ENCODE measurements around the gene NAGLU. TPM values are rescaled to one million over a fixed set of nuclear protein-coding genes. Genes with fewer than 3 reads are reported as not detected.

NAGLU gene
- total and polyA plus RNA-seq, 2 of the 13 experiments (the other 11 are each of a cell fraction or from before 2014, with no cell fraction given), result 28.2 to 40.1 TPM

DNA sequence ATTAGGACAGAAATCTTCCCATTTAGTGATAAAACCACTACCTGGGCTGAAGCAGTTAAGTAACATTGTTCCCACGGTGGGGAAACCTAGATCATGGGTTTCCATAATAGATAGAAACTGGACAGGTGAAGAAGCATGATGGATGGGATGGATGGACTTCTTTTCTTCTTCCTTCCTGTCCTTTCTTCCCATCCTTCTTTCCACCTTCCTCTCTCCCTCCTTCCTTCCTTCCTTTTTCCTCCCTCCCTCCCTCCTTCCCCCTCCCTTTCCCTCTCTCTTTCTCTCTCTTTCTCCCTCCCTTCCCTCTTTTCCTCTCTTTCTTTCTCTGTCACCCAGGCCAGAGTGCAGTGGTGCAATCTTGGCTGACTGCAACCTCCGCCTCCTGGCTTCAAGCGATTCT, 38.4 kb downstream of the NAGLU start:
- H3K27me3 ChIP-seq (ENCODE audit: control insufficient read depth in 1 of 2, insufficient read depth in 2 of 2, low read length in 2 of 2), result no peaks in the 10 kb centered on the region; a peak in 1 of 5 replicates
- H3K79me2 ChIP-seq (ENCODE audit: insufficient read depth, low read length), result peaks cover 23% of the 10 kb centered on the region
- ATAC-seq (no peak), DNase-seq (ENCODE audit: low spot score) (no peak), FAIRE-seq (no peak)
- peaks cover 29 to 46% of the 10 kb centered on the region in 2 experiments for H3K36me3 ChIP-seq (replicated peaks in 1 of 2; ENCODE audit: control insufficient read depth in 1 of 2, insufficient read depth in 2 of 2, low read length in 2 of 2)
- no peak overlapping the region for H3K27ac ChIP-seq (ENCODE audit: extremely low read length, insufficient read depth, low read length)
- POLR2A ChIA-PET, result interaction anchor here (8.5 kb wide), 1 partner anchor 9 kb away, joined by 128 read pairs; the partner anchor contains the start of genes COASY and MLX
- TF ChIP-seq, protein P1, sequence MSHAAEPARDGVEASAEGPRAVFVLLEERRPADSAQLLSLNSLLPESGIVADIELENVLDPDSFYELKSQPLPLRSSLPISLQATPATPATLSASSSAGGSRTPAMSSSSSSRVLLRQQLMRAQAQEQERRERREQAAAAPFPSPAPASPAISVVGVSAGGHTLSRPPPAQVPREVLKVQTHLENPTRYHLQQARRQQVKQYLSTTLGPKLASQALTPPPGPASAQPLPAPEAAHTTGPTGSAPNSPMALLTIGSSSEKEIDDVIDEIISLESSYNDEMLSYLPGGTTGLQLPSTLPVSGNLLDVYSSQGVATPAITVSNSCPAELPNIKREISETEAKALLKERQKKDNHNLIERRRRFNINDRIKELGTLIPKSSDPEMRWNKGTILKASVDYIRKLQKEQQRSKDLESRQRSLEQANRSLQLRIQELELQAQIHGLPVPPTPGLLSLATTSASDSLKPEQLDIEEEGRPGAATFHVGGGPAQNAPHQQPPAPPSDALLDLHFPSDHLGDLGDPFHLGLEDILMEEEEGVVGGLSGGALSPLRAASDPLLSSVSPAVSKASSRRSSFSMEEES (CRISPR knock-in tag; IDR thresholded peaks at IDR 0.05), result no peak
- TF ChIP-seq MAFF (IDR thresholded peaks at IDR 0.05; ENCODE audit: low read depth, low read length) (no peak), ZNF841 (CRISPR knock-in tag; IDR thresholded peaks at IDR 0.05; ENCODE audit: borderline replicate concordance) (no peak), PAX8 (CRISPR knock-in tag; IDR thresholded peaks at IDR 0.05; ENCODE audit: borderline replicate concordance) (no peak), RFX3 (CRISPR knock-in tag; IDR thresholded peaks at IDR 0.05) (no peak), ZNF496 (CRISPR knock-in tag; IDR thresholded peaks at IDR 0.05; ENCODE audit: insufficient replicate concordance) (no peak), ZSCAN9 (CRISPR knock-in tag; IDR thresholded peaks at IDR 0.05; ENCODE audit: borderline replicate concordance) (no peak), ZKSCAN8 (CRISPR knock-in tag; IDR thresholded peaks at IDR 0.05; ENCODE audit: borderline replicate concordance) (no peak), EZH2 (conservative IDR thresholded peaks at IDR 0.05; ENCODE audit: low read depth, low read length) (no peak), ZNF615 (CRISPR knock-in tag; IDR thresholded peaks at IDR 0.05; ENCODE audit: borderline replicate concordance) (no peak), MTA3 (CRISPR knock-in tag; IDR thresholded peaks at IDR 0.05) (no peak), NR2C2 (CRISPR knock-in tag; IDR thresholded peaks at IDR 0.05; ENCODE audit: borderline replicate concordance) (no peak), NFKB2 (CRISPR knock-in tag; IDR thresholded peaks at IDR 0.05; ENCODE audit: borderline replicate concordance) (no peak), KDM3A (CRISPR knock-in tag; IDR thresholded peaks at IDR 0.05; ENCODE audit: low read depth) (no peak)
- TF ChIP-seq, protein P2, sequence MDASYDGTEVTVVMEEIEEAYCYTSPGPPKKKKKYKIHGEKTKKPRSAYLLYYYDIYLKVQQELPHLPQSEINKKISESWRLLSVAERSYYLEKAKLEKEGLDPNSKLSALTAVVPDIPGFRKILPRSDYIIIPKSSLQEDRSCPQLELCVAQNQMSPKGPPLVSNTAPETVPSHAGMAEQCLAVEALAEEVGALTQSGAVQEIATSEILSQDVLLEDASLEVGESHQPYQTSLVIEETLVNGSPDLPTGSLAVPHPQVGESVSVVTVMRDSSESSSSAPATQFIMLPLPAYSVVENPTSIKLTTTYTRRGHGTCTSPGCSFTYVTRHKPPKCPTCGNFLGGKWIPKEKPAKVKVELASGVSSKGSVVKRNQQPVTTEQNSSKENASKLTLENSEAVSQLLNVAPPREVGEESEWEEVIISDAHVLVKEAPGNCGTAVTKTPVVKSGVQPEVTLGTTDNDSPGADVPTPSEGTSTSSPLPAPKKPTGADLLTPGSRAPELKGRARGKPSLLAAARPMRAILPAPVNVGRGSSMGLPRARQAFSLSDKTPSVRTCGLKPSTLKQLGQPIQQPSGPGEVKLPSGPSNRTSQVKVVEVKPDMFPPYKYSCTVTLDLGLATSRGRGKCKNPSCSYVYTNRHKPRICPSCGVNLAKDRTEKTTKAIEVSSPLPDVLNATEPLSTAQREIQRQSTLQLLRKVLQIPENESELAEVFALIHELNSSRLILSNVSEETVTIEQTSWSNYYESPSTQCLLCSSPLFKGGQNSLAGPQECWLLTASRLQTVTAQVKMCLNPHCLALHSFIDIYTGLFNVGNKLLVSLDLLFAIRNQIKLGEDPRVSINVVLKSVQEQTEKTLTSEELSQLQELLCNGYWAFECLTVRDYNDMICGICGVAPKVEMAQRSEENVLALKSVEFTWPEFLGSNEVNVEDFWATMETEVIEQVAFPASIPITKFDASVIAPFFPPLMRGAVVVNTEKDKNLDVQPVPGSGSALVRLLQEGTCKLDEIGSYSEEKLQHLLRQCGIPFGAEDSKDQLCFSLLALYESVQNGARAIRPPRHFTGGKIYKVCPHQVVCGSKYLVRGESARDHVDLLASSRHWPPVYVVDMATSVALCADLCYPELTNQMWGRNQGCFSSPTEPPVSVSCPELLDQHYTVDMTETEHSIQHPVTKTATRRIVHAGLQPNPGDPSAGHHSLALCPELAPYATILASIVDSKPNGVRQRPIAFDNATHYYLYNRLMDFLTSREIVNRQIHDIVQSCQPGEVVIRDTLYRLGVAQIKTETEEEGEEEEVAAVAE (CRISPR knock-in tag; IDR thresholded peaks at IDR 0.05; ENCODE audit: borderline replicate concordance), result no peak
- TF ChIP-seq, protein P3, sequence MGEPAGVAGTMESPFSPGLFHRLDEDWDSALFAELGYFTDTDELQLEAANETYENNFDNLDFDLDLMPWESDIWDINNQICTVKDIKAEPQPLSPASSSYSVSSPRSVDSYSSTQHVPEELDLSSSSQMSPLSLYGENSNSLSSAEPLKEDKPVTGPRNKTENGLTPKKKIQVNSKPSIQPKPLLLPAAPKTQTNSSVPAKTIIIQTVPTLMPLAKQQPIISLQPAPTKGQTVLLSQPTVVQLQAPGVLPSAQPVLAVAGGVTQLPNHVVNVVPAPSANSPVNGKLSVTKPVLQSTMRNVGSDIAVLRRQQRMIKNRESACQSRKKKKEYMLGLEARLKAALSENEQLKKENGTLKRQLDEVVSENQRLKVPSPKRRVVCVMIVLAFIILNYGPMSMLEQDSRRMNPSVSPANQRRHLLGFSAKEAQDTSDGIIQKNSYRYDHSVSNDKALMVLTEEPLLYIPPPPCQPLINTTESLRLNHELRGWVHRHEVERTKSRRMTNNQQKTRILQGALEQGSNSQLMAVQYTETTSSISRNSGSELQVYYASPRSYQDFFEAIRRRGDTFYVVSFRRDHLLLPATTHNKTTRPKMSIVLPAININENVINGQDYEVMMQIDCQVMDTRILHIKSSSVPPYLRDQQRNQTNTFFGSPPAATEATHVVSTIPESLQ (CRISPR knock-in tag; conservative IDR thresholded peaks at IDR 0.05), result no peak
- TF ChIP-seq, protein P4, sequence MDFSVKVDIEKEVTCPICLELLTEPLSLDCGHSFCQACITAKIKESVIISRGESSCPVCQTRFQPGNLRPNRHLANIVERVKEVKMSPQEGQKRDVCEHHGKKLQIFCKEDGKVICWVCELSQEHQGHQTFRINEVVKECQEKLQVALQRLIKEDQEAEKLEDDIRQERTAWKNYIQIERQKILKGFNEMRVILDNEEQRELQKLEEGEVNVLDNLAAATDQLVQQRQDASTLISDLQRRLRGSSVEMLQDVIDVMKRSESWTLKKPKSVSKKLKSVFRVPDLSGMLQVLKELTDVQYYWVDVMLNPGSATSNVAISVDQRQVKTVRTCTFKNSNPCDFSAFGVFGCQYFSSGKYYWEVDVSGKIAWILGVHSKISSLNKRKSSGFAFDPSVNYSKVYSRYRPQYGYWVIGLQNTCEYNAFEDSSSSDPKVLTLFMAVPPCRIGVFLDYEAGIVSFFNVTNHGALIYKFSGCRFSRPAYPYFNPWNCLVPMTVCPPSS (IDR thresholded peaks at IDR 0.05), result no peak
- no peaks in the 10 kb centered on the region for H4K20me1 ChIP-seq (ENCODE audit: insufficient read depth, low read length)
- WGBS (ENCODE audit: low lambda C conversion rate), result 91% methylated on average over 3 of the region's 3 CpGs
- no TSS peak for BruUV-seq (replicated peaks)
- H3K9ac ChIP-seq (ENCODE audit: insufficient read depth, low read depth, low read length), result no peak overlapping the region
- H3K4me3 ChIP-seq (replicated peaks in 1 of 3; ENCODE audit: insufficient read depth in 1 of 3, low read depth in 2 of 3, low read length in 3 of 3), result no peak overlapping the region
- H2AFZ ChIP-seq (ENCODE audit: low read length), result no peak overlapping the region
- no peak overlapping the region for H3K4me2 ChIP-seq (ENCODE audit: low read depth, low read length)
- H3K4me1 ChIP-seq (ENCODE audit: insufficient read depth, low read length), result peaks cover 39% of the 10 kb centered on the region
- in situ Hi-C loops (cut with HindIII; ENCODE audit: extremely low pct_ligation_motif_present, low pct_unique_long_range_greater_than_20kb), result no loop called here
- CTCF ChIA-PET (ENCODE audit: low intra/inter-chr PET ratio, low total read pairs), result no interaction called here
- intact Hi-C loops (cut with micrococcal nuclease; ENCODE audit: unreplicated experiment), result no loop called here
- no peaks in the 10 kb centered on the region for H3K9me3 ChIP-seq (ENCODE audit: low read length)

Measured in HepG2 (cell line).